ENCODE results near the gene AXIN2.
"Not testable (repeated sequence)": the region's sequence is repeated elsewhere in the genome, so short reads cannot be mapped to it uniquely, and the experiment has no call there.

Gene AXIN2

DNA sequence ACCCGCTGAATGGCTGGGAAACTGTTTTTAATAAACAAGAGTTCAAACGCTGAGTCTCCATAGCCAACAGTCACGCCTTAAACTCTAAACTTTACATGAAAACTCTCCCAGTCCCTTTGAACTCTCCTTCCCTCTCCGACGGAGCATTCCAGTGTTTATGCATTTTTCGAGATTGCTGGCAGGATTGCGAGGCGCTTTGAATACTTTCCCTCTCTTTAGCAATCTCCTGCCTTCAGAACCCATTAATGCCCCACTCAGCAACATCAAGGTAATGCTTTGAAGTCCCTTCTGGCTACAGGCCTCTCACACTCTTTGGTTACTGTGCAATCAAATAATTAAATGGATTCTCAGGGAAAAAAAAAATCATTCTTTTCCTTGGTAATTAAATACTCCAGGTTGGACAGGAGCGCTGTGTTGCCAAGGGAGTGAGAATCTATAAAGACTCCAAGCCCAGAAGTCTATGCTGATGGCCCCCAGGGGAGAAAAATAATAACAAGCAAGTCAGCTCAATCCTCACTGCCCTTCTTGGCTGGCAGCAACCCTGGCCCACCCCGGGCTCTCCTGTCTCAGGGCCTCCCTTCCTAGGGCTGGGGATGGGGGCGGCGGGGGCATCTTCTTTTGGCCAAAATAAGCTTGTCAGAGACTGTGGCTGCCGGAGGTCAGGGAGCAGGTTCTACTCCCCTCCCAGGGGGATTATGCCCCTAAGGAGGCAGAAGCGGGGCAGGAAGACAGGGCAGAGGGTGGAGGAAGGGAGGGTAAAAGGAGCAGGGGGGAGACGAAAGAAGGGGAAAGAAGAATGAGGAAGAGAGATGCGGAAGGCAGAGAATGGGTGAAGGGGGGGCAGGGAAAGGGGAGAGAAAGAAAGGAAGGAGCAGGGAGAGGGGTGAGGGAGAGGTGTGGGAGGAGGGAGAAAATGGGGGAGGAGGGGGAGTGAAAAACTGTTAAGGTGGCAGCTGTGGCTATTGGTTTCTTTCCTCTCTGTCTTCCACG, 45.2 kb downstream of the AXIN2 start:
- DNase-seq = no peak

DNA sequence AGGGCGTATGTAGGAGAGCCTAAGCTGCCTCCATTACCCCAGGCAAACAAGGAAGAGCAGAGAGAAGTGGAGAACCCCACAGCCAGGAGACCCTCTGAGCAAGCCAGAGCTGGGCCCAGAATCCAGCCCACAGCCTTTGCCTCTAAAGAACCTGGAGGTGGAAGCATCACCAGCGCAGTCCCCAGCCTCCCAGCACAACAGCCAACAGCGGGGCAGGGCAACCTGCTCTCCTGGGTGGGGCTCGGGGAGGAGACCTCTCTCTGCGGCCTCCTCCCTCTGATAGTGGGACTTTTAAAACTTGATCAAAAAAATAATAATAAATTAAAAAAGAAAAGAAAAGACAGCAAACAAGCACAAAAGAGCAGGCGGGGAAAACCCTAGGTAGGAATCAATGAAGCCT, 45.9 kb downstream of the AXIN2 start:
- DNase-seq = no peak

DNA sequence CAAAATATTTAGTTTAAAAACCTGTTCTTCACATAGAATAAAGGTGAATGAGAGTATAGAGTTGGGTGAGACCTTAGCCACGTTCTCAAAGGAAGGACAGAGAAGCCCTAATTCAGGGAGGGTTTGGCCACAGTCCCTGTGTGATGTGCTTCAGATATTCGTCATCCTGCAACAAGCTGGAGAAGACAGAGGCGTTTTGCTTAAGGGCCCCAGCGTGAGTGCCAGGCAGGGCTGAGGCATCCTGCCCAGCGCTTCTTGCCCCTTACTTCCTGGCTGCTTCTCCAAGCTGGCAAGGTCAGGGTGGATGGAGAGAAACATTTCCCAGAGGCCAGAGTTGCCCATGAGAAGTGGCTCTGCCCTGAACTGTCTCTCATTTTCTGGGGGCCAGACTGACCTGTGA, 46.9 kb downstream of the AXIN2 start:
- DNase-seq = no peak

DNA sequence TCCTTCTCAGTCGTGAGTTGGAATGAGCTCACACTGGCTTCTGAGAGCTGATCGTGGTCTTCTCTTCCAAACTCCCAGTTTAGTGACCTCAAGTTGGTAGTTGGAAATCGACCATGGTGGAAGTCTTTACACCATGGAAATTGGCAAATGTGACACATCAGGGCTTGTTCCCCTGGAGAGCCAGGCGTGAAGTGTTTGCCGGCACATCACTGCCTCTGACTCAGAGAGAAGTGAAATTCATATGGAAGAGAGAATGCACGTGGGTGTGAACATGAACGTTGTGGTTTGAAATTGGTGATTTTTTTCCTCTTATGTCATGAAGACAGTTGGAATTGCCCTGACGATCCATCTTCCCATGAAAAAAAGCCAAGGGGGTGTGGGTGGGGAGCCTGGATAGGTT, 47.4 kb downstream of the AXIN2 start:
- DNase-seq = no peak

DNA sequence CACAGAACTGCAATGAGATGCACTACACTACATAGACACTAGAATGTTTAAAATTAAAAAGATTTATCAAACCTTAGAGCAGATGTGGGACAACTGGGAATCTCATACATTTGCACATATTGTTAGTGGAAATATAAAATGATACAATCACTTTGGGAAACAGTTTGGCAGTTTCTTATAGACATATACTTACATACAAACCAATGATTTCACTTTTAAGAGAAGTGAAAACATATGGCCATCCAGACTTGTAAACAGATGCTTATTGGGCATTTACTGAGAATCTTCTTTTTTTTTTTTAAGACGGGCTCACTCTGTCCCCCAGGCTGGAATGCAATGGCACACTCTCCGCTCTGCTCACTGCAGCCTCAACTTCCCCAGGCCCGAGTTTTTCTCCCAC, 50.1 kb downstream of the AXIN2 start:
- no peak for DNase-seq

DNA sequence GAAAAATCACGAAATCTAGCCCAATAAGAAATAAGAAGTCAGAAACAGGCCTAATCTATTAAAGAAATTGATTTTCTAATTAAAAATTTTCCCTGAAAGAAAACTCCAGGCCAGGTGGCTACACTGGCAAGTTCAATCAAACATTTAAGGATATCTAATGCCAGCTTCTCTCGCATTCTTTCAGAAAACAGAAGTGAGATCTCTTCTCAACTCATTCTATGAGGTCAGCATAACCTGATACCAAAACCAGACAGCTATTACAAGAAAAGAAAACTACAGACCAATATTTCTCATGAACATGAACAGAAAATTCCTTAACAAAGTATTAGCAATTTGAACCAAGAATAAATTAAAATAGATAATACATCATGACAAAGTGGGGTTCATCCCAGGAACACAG, 52.4 kb downstream of the AXIN2 start:
- DNase-seq = no peak

DNA sequence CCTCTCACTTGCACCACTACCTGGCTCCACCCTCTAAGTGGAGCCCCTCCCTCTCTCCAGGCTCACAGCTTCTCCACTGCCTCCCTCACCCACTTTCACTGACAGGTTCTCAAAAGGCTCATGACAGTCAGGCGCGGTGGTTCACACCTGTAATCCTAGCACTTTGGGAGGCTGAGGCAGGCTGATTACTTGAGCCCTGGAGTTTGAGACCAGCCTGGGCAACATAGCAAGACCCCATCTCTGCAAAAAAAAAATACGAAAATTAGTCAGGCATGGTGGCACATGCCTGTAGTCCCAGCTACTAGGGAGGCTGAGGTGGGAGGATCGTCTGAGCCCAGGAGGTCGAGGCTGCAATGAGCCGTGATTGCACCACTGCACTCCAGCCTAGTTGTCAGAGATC, 56.8 kb downstream of the AXIN2 start:
- not testable (repeated sequence) for DNase-seq

DNA sequence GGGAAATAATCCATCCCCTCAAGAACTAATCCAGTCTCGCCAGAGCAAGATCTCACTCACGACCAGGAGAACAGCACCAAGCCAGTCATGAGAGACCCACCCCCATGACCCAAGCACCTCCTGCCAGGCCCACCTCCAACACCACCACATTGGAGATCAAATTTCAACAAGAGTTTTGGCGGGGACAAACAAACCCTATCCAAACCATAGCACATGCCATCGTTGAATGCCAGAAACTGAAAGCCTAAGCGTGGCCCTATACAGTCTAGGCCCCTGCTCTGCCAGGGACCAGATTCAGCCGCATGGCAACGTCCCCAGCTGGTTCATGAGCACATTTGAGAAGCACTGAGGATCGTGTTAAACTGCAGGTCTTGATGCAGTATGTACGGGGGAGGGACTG, 57.3 kb downstream of the AXIN2 start:
- DNase-seq = no peak

DNA sequence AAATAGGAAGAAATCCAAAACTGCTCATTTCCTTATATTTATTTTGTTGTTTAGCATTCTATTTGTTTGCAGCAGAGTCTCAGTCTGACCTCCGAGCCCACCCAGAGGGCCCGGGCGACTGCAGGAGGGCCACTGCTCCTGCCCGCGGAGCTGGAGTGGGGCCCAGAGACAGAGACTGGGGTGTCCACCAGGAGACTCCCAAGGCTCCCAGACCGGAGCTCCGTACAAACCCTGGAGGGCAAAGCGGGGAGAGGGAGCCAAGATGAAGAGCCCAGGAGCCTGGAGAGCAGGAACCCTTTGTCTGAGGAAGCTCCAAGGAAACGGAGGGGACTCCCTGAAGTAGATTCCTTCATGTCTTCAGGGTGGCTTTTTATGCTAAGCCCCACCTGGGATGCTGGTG, 57.9 kb downstream of the AXIN2 start:
- no peak for DNase-seq

DNA sequence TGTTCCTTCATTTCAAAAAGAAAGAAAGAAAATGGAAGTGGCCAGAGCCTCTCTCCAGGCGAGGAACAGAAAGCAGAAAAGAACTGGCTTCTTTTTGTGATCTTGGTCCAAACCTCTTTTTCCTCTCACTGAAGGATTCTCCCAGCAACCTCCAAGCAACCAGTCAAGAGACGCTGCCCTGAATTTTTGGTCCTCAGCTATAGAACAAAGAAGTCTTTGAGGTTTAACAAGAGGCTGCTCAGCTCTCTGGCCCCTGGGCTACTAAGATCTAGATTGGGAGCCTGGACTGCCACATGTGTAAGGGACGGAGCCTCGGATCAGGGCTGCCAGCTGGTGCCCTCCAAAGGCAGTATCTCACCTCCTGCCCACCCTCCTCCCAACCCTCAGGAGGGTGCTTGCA, 62.6 kb downstream of the AXIN2 start:
- DNase-seq = no peak

DNA sequence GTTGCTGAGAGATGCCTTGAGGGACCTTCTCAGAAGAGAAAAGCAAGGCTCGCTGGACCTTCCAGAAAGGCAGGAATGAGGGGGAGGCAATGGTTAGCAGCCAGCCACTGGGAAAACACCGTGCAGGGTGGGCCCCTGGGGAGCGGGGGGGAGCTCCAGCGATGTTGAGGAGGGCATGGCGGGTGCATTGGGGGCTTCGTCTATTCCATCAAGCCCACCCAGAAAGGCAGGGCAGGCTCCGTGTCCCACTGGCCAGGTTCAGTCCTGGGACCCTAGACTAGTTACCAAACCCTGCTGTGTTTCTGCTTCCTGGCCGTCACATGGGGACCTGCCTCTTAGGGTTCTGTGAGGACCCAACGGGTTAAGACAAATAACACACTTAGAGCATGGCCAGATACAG, 64.6 kb downstream of the AXIN2 start:
- DNase-seq = no peak

DNA sequence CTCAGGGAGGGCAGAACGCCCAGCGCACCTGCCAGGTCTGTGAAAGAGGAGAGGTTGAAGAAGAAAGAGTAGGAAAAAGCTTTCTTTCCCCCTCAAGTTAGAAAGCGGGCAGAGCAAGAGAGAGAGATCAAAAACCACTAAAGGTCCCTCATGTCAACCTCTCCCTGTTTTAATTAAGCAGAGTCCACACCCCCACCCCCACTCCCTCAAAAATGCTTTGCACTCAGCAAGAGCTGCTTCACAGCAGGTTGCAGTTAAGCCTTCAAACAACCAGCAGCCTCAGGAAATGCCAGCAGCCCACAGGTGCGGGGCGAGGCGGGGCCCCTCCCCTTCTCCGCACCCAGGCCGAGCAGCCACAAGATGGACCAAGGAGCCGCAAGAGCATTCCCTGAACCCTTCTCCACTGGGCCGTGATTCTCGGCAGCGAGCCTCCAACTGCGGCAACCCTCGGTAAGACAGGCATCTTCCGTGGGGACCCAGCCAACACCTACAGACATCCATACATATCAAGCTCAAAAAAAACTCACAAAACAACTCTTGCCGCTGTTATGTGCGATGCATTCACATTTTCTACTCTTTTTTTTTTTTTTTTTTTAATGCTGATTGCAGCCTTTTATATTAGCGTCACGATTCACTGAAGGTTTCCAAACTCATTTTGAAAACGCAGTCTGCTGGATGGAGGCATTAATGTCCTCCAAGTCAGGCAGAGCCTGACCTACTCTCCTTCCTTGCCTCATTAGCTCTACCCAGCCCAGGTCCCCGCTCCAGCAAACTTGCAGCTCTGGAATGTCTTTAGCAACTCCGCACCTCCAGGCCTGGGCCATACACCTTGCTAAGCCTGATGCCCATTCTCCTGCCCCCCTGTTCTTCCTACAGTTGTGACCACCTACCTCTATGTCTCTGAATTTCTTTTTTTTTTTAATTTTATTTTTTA, 66.1 kb downstream of the AXIN2 start:
- DNase-seq = no peak

DNA sequence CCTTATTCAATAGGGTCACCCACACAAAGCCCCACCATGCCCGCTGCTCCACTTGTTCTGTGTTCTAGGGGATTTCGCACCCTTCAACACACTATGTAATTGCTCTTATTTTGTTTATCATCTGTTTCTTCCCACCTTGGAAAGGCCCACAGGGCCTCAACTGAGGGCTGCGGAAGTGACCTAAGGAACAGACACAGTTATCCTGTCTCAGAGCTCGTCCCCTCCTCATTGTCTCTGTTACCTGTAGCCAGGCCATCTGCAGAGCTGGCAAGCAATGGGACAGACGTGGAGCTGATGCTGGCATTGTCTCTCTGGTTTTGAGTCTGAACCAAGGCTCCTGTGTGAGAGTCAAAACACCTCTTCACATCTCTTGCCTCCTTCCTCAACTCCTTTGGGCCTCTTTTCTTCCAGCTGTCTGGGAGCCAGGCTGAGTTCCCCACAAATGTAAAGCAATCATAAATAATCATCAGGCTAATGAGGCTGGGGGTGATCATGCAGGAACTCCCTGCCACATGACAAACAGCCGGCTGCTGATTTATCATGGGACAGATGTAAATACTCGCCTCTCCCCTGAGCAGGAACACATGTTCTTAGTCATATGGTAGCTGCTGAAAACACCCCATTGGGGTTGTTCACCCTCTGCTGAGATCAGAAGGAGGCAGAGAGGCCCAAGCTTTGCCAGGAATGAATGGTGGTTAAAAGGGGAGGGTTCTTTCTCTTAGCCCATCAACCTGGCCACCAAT, 71.9 kb downstream of the AXIN2 start:
- DNase-seq = no peak

DNA sequence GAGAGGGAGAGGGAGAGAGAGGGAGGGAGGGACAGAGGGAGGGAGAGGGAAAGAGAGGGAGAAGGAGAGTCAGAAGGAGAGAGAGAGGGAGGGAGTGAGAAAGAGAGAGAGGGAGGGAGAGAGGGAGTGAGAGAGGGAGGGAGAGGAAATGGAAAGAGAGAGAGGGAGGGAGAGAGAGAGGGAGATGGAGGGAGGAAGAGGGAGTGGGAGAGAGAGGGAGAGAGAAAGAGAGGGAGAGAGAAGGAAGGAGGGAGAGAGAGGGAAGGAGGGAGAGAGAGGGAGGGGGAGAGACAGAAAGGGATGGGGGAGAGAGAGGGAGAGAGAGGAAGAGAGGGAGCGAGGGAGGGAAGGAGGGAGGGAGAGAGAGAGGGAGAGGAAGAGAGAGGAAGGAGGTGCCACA, 72.8 kb downstream of the AXIN2 start:
- no peak for DNase-seq

DNA sequence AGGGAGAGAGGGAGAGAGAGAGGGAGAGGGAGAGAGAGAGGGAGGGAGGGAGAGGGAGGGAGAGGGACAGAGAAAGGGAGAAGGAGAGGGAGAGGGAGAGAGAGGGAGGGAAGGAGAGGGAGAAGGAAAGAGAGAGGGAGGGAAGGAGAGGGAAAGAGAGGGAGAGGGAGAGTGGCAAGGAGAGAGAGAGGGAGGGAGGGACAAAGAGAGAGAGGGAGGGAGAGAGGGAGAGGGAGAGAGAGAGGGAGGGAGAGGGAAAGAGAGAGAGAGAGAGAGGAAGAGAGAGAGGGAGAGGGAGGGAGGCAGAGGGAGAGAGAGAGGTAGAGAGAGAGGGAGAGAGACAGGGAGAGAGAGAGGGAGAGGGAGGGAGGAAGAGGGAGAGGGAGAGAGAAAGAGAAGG, 73.5 kb downstream of the AXIN2 start:
- DNase-seq = no peak

DNA sequence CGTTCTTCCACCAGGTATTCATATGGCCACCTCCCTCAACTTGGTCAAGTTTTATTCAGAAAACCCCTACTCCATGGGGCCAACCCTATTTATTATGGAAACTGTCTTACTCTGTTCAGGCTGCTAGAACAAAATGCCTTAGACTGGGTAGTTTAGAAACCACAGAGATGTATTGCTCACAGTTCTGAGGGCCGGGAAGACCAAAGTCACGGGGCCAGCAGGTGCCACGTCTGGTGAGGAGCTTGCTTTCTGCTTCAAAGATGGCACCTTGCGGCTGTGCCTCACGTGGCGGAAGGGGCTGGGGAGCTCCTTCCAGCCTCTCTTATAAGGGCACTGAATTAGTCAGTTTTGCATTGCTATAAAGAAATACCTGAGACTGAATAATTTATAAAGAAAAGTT, 74.3 kb downstream of the AXIN2 start:
- DNase-seq = no peak

DNA sequence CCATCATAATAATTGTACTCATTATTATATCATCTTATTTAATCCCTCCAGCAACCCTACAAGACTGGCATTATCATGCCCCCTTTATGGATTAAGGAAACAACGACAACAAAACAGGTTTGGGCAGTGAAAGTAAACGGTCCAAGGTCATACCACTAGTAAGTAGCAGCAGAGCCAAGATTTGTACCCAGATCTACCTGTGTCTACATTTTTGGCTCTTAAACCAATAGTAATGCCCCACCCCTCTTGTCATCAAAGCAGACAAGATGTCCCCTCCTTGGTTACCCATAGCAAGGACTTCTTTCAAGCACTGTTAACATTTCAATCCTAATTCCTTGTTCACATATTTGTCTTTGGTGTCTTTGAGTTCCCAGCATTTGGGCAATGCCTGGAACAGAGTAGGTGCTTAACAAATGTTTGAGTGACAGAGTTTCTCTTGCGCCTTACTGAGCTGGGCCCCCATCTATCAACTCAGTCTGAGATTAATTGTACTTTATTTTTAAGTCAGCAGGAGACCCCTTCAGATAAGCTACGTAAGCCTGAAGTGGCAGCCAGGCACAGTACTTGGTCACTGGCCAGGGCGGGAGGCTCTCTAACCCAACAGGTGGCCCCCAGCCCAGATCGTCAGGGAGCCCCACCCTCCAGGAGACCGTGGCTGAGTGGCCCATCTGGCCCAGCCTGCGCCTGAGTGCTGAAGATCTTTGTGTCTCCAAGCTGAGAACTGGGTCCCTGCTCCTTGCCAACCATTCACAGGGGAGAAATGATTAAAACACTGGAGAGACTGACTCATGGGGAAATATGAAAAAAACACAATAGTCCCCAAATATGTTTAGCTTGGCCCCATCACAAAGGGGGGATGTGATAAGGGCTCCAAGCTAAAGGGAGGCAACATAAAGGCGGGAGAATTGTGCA, 75.8 kb downstream of the AXIN2 start:
- DNase-seq = no peak

DNA sequence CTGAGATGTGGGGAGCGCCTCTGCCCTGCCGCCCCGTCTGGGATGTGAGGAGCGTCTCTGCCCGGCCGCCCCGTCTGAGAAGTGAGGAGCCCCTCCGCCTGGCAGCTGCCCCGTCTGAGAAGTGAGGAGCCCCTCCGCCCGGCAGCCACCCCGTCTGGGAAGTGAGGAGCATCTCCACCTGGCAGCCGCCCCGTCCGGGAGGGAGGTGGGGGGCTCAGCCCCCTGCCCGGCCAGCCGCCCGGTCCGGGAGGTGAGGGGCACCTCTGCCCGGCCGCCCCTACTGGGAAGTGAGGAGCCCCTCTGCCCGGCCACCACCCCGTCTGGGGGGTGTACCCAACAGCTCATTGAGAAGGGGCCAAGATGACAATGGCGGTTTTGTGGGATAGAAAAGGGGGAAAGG, 77.0 kb downstream of the AXIN2 start:
- DNase-seq = not testable (repeated sequence)

DNA sequence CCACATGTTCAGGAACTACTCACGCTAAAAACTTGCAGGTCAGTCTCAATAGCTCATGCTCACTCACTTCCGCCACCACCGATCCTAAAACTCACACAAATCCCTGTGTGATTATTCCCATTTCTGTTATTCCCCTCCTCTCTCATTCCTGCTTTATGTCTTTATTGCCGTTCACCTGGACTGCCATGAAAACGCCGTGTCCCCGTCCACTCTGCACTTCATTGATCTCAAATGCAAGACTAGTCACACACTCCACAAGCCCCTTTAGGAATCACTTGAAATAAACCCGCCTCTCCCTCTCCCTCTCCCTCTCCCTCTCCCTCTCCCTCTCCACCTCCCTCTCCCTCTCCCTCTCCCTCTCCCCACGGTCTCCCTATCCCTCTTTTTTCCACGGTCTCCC, 78.0 kb downstream of the AXIN2 start:
- no peak for DNase-seq

DNA sequence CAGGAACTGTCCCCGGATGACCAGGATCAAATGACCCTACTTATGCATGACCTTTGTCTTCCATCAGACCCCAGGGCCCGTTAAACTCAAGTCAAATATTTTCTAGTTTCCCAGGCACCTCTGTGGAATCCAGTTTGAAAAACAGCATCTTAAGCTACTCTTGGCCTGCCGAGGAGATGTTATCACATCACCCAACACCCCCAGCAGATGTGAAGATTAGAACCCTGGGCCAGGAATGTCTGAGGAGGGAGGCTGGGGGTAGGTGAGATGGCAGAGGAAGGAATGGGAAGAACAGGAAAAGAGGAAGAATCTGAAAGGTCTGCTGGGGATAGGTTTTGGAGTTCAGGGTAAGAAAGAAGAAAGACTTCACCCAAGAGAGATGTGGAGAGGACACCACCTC, 79.2 kb downstream of the AXIN2 start:
- DNase-seq = no peak

DNA sequence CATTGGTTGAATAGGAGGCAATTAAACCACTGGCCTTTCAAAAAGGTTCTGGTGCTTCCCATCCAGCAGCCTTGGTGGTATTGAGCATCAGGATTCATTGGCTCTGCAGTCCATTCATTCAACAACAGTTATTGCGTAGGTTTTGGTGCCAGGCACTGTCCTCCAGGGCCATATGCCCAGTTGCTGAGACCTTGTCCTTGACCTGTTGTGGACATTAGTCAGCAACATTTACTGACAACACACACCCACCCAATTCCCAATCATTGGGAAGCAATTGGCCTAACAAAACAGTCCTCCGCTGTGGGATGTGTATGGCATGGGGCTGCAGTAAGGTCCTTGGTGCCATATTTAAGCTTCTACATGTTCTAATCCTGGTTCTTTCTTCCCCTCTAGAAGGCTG, 82.2 kb downstream of the AXIN2 start:
- DNase-seq = no peak

All from femur (tissue), 1 donor.